Measurements from ENCODE around the gene RHBDD3. TPM values are rescaled to one million over a fixed set of nuclear protein-coding genes. Genes with fewer than 3 reads are reported as not detected.
A peak's percentile ranks its signal among the peaks of the same experiment; 100 is the strongest.
"Not testable (repeated sequence)": the region's sequence is repeated elsewhere in the genome, so short reads cannot be mapped to it uniquely, and the experiment has no call there.

RHBDD3 gene
- total RNA-seq, 2 donors from 2014 or later = 19.6 to 29.5 TPM

DNA sequence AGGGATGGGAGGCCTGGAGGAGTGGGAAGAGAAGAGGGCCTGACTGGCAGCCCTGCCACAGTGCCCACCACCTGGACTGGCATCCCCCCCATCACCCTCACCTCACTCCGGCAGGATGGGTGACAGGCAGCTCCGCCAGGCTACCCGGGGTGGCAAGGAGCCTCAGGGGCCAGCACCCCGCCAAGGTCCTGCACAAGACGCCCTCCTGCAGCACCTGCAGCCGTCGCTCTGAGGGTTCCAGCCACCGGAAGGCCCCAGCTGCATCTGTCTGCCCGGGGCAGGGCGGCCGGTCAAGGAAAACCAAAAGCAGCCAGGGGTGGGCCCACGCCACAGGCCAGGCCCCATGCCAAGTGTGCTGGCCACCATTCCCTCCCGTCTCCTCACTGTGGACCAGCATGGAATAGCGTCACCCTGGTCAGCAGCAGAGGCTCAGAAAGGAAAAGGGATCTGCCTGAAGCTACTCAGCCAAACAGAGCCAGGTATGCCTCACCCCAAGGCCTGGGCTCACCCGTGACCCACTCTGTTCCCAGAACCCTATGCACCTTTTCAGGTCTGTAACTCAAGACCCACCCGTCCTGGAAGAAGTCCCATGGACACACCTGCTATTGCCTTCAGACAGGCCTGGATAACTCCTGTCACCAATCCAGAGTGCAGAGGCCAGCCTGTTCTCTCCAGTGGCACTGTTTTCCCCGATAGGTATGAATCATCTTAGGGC lies 7.0 kb downstream of the RHBDD3 start:
- Mint-ChIP-seq H3K27ac (no peak overlapping the region), H3K36me3 (no peaks in the 10 kb centered on the region), H3K9me3 (no peaks in the 10 kb centered on the region)
- DNase-seq (ENCODE audit: low spot score in 2 of 2) = peak in 1 of 2 donors; percentile 52
- ATAC-seq = no peak

DNA sequence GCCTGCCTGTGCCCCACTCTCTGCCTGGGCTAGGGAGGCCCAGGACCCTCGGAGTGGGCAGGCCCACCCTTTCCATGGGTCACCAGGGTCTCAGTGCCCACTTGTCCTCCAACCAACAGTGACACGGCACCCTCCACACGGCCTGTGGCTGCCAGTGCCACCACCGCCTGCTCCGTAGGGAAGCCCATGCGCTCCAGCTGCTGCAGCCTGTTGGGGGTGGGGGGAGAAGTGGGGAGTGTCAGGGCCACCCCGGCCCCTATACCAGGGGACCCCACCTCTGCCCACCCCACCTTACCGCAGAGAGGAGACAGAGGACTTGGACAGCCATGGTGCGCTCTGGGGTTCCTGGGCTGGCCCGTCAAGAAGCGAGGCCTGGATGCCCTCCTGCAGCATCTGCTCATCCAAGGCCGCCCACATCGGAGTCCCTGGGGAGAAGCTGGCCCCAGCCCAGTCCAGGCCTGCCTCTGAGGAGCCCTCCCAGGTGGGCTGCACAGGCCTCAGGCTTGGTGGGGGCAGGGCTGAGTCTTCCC lies 7.7 kb downstream of the RHBDD3 start:
- H3K27ac Mint-ChIP-seq = no peak overlapping the region
- no peaks in the 10 kb centered on the region for H3K9me3 Mint-ChIP-seq
- peak in 1 of 2 donors; percentile 53 for DNase-seq (ENCODE audit: low spot score in 2 of 2)
- ATAC-seq = no peak
- no peaks in the 10 kb centered on the region for H3K36me3 Mint-ChIP-seq

DNA sequence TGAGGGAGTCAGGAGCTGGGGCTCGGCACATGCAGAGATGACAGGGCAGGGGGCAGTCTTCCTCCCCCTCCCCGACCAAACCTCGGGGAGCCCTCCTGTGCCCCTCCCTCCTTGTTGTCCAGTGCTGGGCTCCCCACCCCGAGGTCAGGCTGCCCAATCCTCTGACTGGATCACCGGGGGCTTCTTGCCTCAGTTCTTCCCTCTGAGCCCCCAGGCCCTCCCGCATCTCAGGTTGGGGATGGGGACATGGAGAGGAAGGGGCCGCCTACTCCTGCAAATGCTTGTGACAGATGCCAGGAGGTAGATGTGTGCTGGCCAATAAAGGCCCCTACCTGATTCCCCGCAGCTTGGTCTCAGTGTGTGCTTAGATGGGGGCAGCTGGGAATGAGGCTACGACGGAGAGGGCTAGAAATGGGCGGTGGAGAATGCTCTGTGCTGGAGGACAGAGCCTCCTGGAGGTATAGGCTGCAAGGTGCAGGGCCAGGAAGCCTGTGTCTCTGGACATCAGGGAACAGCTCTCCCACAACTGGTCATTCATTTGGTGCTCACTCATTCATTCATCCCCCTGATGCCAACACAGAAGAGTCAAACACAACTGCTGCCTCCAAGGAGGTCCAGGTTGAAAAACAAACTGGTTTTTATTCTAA lies 8.4 kb downstream of the RHBDD3 start:
- ATAC-seq (no peak), DNase-seq (ENCODE audit: low spot score in 2 of 2) (peak in 1 of 2 donors; percentile 26)
- no peaks in the 10 kb centered on the region for H3K36me3 Mint-ChIP-seq
- H3K27ac Mint-ChIP-seq = peak overlapping the region in 1 of 2 donors; percentile 33
- no peaks in the 10 kb centered on the region for H3K9me3 Mint-ChIP-seq

DNA sequence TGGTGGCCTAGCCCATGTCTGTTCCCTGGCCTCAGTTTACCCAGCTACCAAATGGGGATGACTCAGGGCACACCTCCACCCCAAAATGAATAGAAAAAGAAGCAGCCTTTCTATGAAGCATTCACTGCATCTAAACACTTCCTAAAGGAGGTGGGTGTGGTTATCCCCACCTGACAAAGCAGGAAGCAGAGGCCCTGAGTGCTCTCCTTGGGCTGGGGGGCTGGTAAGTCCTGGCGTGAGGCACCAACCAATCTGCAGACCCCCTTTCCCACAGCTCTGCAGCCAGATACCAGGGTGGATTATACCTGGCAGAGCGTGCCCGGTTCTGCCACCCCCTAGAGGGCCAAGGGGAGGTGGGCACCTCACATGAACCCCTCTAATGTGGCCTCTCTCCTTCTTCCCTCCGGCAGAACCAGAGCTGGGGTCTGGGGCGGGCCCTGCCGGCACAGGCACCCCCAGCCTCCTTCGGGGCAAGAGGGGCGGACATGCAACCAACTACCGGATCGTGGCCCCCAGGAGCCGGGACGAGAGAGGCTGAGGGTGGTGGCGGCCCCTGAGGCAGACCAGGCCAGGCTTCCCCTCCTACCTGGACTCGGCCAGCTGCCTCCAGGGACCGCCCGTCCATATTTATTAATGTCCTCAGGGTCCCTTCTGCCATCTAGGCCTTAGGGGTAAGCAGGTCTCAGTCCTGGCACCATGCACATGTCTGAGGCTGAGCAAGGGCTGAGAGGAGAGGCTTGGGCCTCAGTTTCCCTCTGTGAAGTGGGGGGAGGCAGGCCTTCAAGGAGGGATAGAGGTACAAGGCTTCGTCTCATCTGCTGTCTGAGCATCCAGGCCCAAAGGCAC lies 9.2 kb downstream of the RHBDD3 start:
- H3K36me3 Mint-ChIP-seq = no peaks in the 10 kb centered on the region
- H3K9me3 Mint-ChIP-seq = no peaks in the 10 kb centered on the region
- ATAC-seq = no peak
- DNase-seq (ENCODE audit: low spot score in 2 of 2) = no peak
- peak overlapping the region; percentile 30 to 33 for H3K27ac Mint-ChIP-seq

DNA sequence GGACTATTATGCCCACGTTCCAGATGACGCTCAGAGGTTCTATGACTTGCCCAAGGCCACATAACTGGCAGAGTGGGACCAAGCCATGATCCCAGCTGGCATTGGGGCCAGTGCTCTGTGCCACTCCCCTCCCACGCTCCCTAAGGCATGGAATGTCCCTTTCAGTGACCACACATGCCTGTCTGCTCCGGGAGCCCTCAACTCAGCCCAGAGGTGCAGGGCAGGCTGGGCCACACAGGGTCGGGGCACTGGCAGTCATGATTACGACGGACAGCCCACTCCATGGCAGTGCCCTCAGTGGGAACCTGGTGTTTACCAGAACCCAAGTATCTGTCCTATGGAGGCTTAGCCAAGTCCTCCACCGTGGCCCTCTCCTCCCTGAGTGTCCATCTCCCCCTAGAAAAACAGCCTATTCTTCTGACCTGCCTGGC lies 10.0 kb downstream of the RHBDD3 start:
- ATAC-seq (no peak), DNase-seq (ENCODE audit: low spot score in 2 of 2) (no peak)
- H3K27ac Mint-ChIP-seq = peak overlapping the region in 1 of 2 donors; percentile 30
- H3K36me3 Mint-ChIP-seq = no peaks in the 10 kb centered on the region
- H3K9me3 Mint-ChIP-seq = no peaks in the 10 kb centered on the region

DNA sequence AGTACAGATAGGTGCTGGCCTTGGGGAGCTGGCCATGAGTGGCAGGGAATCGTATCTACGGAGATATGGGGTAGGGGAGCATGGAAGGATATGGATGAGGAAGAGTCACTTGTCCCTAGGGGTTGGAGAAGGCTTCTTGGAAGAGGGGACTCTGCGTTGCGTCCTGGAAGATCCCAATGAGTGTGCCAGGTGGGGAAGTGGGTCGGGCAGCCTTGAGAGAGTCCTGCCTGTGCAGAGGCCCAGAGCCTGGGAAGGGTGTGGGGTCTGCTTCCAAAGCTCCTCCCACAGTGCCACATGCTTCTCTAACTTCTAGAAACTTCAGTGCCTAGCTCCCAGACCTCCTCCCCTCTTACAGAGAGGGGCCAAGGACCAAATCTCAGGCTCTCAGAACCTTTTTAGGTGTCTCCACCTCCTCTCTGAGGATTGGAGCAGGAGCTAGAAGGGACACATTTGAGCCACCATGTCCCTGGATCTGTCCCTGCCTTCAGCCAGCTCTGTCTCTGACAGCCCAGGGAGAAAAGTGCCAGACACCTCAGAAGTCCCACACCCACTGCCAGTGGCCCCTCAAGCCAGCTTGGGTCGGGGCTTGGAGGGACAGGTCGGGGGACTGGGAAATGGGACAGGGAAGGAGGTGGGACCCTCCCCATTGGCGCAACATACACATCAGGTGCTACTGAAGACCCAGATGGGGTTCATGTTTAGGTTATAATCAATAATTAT lies 11.0 kb downstream of the RHBDD3 start:
- DNase-seq (ENCODE audit: low spot score in 2 of 2) = no peak
- H3K36me3 Mint-ChIP-seq = no peaks in the 10 kb centered on the region
- no peaks in the 10 kb centered on the region for H3K9me3 Mint-ChIP-seq
- H3K27ac Mint-ChIP-seq = peak overlapping the region in 1 of 2 donors; percentile 21
- ATAC-seq = no peak

DNA sequence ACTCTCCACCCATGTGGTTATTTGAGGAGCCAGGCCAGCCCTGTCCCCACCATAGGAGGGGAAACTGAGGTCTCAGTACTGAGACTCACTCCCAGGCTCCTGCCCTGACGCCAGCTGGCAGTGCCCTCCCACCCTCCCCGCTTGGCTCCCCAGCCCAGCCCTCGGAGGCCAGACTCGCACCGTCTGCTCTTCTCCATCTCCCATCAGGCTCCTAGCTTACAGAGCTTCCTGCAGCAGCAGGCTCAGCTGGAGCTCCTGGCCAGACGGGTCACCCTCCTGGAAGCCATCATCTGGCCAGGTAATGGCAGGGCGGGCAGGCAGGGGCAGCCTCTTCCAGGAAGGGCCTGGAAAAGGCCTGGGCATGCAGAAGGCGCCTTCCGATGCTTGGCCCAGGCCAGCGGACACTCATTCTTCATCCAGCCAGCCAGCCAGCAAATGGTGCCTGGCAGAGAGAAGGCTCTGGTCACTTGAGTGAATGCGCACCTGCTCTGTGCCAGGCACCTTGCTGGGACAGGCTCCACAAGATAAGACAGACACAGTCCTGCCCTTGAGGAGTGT lies 12.6 kb downstream of the RHBDD3 start:
- DNase-seq (ENCODE audit: low spot score in 2 of 2) = peak in 1 of 2 donors; percentile 31
- H3K36me3 Mint-ChIP-seq = no peaks in the 10 kb centered on the region
- no peaks in the 10 kb centered on the region for H3K9me3 Mint-ChIP-seq
- ATAC-seq = no peak
- H3K27ac Mint-ChIP-seq = peak overlapping the region in 1 of 2 donors; percentile 56

DNA sequence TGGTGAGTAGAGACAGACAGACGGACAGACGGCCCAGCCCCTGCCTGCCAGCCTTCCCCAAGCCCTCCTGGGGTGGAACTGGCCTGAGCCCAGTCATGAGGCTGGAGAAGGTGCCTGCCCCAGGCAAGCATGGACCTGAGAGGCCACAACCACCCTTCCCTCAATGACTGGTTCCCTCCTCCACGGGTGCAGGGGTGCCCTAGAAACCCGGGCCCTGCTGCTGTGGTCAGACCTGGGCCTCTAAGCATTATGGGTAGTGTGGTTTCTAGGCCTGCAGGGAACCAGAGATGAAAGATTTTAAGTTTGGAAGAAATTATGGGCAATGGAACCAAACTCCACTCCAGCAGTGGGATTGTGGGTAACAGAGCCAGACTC lies 13.5 kb downstream of the RHBDD3 start:
- ATAC-seq (peak in 1 of 2 donors; percentile 26), DNase-seq (ENCODE audit: low spot score in 2 of 2) (peak in 1 of 2 donors; percentile 26)
- Mint-ChIP-seq H3K36me3 (no peaks in the 10 kb centered on the region), H3K9me3 (no peaks in the 10 kb centered on the region), H3K27ac (no peak overlapping the region)

DNA sequence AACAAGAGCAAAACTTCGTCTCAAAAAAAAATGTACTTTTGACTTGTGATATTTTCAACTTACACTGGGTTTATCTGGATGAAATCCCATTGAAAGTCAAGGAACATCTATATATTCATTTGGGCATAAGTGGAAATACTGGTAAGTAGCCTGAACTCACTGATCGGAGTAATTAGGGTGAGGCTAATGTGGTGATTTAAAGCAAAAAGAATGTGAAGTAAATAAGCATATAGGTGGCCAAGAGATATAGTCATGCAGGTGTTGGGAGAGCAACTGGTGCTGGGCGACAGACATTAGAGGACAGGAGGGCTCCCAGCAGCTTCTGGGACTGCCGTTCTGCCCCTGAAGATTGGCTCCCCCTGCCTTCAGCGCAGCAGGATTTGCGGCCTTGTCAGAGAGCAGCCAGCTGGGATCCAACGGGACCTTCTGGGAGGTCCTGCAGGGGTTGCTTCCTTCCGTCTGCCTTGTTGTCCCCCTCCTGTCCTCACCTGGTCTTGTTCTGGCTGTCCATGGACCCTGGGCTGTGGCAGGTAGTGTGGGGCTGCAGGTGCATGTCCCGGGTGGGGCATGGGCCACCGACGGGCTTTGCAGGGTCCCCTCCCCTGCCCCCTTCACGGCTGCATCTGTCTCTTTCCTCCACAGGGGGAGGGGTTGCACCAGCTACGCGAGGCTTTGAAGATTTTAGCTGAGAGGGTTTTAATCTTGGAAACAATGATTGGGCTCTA lies 14.1 kb downstream of the RHBDD3 start:
- peak in 1 of 2 donors; percentile 7 for DNase-seq (ENCODE audit: low spot score in 2 of 2)
- no peak overlapping the region for H3K27ac Mint-ChIP-seq
- ATAC-seq = no peak

DNA sequence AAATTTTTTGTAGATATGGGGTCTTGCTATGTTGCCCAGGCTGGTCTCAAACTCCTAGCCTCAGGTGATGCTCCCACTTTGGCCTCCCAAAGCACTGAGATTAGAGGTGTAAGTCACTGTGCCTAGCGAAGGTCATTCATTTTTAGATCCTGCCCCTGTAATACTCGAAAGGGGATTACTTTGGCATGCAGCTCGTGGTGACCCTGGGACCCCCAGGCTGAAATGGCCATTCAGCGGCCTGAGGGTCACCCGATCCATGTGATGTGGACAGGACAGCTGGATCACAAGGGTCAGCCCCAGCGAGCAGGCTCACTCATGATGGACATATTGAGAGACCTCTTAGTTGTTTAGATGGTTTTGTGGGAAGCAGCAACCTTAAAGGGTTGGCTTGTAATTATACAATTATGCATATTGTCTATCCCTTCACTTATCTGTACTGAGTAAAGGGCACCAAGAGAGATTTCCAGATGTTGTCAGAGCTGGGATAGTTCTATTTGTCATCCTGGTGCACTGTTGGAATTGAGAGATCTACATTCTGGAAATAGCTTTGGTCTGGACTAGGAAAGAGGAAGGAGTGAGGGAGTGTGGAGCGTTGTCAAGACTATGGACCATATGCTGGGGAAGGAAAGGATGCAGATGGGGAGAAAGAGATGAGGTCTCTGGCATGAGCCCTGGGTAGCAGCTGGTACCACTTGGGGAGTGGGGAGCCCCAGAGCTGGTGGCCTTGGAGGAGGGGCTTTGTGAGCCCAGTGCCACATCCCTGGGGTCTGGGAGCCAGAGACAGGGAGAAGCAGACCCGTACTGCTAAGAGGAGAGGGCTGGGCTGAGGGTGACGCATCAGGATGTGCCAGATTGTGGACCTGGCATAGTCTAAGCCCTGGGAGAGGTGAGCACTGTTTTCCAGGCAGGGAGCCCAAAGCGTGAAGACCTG lies 15.5 kb downstream of the RHBDD3 start:
- Mint-ChIP-seq H3K36me3 (no peaks in the 10 kb centered on the region), H3K27ac (no peak overlapping the region), H3K9me3 (no peaks in the 10 kb centered on the region)
- ATAC-seq (no peak), DNase-seq (ENCODE audit: low spot score in 2 of 2) (peak in 1 of 2 donors; percentile 46)

More for the DNA sequence above, 14.1 kb downstream of the RHBDD3 start:
- no peaks in the 10 kb centered on the region for H3K36me3 Mint-ChIP-seq
- no peaks in the 10 kb centered on the region for H3K9me3 Mint-ChIP-seq

DNA sequence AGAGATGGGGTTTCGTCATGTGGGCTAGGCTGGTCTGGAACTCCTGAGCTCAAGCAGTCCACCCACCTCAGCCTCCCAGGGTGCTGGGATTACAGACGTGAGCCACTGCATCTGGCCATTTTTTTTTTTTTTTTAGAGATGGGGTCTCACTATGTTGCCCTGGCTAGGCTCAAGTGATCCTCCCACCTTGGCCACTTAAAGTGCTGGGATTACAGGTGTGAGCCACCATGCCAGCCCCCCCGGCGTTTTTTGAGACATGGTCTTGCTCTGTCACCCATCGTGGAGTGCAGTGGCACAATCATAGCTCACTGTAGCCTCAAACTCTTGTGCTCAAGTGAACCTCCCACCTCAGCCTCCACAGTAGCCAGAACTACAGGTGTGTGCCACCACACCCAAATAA lies 16.5 kb downstream of the RHBDD3 start:
- H3K9me3 Mint-ChIP-seq = no peaks in the 10 kb centered on the region
- DNase-seq (ENCODE audit: low spot score in 2 of 2) (peak in 1 of 2 donors; percentile 16), ATAC-seq (no peak)
- H3K27ac Mint-ChIP-seq = no peak overlapping the region
- H3K36me3 Mint-ChIP-seq = no peaks in the 10 kb centered on the region

DNA sequence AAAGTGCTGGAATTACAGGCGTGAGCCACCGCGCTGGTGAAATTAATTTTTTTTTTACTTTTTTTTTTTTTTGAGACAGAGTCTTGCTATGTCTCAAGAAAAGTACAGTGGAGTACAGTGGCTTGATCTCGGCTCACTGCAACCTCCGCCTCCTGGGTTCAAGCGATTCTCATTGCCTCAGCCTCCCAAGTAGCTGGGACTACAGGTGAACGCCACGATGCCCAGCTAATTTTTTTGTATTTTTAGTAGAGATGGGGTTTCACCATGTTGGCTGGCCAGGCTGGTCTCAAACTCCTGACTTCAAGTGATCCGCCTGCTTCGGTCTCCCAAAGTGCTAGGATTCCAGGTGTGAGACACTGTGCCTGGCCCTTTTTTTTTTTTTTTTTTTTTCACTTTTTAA lies 19.9 kb downstream of the RHBDD3 start:
- not testable (repeated sequence) for H3K27ac Mint-ChIP-seq; H3K9me3 Mint-ChIP-seq; DNase-seq (ENCODE audit: low spot score in 2 of 2); ATAC-seq; H3K36me3 Mint-ChIP-seq

DNA sequence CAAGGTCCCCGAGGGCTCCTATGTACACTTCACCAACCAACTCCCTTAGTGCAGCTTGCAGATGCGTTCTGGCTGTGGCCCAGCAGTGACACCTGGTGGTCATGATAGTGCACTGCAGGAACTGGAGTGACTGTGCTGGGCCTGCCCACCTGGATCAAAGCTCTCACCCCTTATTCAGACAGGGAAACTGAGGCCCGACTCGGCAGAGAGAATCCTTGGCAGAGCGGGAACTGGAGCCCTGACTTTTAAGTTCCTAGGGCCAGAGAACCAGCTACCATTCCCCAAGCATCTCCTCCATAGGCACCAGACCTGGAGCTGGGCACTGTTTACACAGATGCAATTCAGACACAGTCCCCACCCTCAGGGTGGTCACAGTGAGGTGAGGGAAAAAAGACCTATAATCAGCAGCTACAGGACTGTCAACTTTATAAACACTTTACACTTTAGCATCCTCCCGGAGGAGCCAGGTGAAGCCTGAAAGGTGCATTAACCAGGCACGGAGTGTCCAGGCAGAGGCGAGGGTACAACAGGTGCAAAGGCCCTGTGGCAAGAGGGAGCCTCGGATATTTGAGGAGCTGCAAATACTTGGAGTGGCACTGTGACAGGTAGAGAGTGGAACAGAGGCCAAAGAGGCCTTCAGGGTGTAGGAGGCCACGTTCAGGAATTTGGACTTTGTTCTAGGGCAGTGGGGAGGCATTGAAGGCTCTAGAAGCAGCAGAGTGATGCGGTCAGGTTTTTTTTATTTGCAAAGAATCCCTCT lies 22.0 kb downstream of the RHBDD3 start:
- Mint-ChIP-seq H3K27ac (no peak overlapping the region), H3K9me3 (peaks cover 0 to 5% of the 10 kb centered on the region in 2 donors), H3K36me3 (peaks cover 8 to 13% of the 10 kb centered on the region in 2 donors)
- DNase-seq (ENCODE audit: low spot score in 2 of 2) = peak in 1 of 2 donors; percentile 76
- ATAC-seq = peak; percentile 88 to 89

All from activated naive CD4-positive, alpha-beta T cell treated with anti-CD3 and anti-CD28 coated beads, Interleukin-2, amount 50 U/mL, for 72 hours (primary cell).